Activated CD4-positive, alpha-beta T cell treated with anti-CD3 and anti-CD28 coated beads, Interleukin-2, amount 10 ng/mL, durations not matched to agents 24 days and 14 days (primary cell): ENCODE measurements around the gene ELAVL1. TPM values are rescaled to one million over a fixed set of nuclear protein-coding genes. Genes with fewer than 3 reads are reported as not detected.
"Not testable (repeated sequence)": the region's sequence is repeated elsewhere in the genome, so short reads cannot be mapped to it uniquely, and the experiment has no call there.

Source experiments
- DNase-seq: peaks from one replicate; pipeline ENCODE4 v3.0.0; 2022
- H3K27ac Mint-ChIP-seq: one replicate; pipeline ENCODE4 v1.8.0; 2022; ENCODE audit warnings: mild to moderate bottlenecking, mixed read lengths
- H3K27me3 Mint-ChIP-seq: one replicate; pipeline ENCODE4 v1.8.0; 2022; ENCODE audit warnings: mixed read lengths
- H3K36me3 Mint-ChIP-seq: one replicate; pipeline ENCODE4 v1.8.0; 2022; ENCODE audit warnings: low read depth, mild to moderate bottlenecking, mixed read lengths
- H3K4me1 Mint-ChIP-seq: one replicate; pipeline ENCODE4 v1.8.0; 2021; ENCODE audit warnings: mixed read lengths
- H3K4me3 Mint-ChIP-seq: one replicate; pipeline ENCODE4 v1.8.0; 2022; ENCODE audit warnings: mild to moderate bottlenecking, moderate library complexity, mixed read lengths
- H3K9me3 Mint-ChIP-seq: one replicate; pipeline ENCODE4 v1.8.0; 2021; ENCODE audit warnings: mixed read lengths
- intact Hi-C: fragments of 100-400 bp; cut with micrococcal nuclease; formaldehyde crosslinking; loops from one replicate; pipeline ENCODE4 v1.15.1; 2023
- total RNA-seq: library from RNA; stranded (reverse); gene quantifications from 2 replicates; pipeline ENCODE4 v1.2.3, GENCODE V29; 2022

Gene ELAVL1
- total RNA-seq, 1 donor from 2014 or later: 191 TPM

DNA sequence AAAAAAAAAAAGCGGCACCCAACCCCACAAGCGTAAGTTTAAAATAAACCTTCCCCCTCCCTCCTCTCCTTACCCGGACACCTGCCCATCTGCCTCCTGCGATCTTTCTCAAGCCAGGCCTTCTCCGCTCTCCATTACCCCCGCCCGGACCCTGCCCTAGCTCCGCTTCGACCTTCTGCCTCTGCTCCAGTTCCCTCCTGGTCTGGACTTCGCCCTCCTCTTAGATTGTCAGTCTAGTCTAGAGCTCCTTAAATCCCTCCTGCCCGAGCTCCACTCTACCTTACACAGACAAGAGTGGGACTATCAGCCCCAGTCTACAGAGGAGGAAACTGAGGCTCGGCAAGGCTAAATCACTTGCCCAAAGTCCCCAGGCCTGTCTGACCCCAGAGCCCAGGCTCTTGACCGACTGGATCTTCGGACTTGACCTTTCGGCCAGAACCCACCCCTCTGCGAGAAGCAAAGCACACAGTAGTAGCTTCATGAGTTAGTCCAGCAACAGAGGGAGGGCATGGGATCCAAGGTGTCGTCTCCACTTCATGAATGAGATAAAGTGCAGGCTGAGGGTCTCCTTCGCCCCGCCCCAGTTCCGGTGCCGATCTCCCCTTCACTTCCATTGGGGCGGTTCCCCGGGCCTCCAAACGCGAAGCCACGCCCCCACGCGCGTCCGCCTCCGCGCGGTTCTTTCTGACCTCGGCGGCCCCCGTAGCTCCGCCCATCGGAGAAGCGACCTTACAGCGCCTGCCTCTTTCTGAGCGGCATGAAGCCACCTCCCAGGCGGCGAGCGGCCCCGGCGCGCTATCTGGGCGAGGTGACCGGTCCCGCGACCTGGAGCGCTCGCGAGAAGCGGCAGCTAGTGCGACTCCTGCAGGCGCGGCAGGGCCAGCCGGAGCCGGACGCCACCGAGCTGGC is 85.6 kb downstream of the ELAVL1 start, which contains the start of gene SNAPC2:
Gene SNAPC2 (plus strand): TSS at position 729 of the 909 bp plus-strand sequence. CDS start 29 bp downstream, at position 758.
- Mint-ChIP-seq H3K4me1 (peaks cover 28% of the 10 kb centered on the region), H3K9me3 (no peaks in the 10 kb centered on the region), H3K27ac (peak within 1 kb of the TSS; percentile 98), H3K36me3 (peaks cover 15% of the 10 kb centered on the region), H3K4me3 (peak within 1 kb of the TSS; percentile 94), H3K27me3 (peaks cover 28% of the 10 kb centered on the region)
- peak; percentile 99 for DNase-seq
- intact Hi-C loops: loop anchor here (1.0 to 5.0 kb wide), 5 partner anchors 17 to 1899 kb away; partner anchors contain the start of genes FBXL12, MAP2K7 and TIMM44

DNA sequence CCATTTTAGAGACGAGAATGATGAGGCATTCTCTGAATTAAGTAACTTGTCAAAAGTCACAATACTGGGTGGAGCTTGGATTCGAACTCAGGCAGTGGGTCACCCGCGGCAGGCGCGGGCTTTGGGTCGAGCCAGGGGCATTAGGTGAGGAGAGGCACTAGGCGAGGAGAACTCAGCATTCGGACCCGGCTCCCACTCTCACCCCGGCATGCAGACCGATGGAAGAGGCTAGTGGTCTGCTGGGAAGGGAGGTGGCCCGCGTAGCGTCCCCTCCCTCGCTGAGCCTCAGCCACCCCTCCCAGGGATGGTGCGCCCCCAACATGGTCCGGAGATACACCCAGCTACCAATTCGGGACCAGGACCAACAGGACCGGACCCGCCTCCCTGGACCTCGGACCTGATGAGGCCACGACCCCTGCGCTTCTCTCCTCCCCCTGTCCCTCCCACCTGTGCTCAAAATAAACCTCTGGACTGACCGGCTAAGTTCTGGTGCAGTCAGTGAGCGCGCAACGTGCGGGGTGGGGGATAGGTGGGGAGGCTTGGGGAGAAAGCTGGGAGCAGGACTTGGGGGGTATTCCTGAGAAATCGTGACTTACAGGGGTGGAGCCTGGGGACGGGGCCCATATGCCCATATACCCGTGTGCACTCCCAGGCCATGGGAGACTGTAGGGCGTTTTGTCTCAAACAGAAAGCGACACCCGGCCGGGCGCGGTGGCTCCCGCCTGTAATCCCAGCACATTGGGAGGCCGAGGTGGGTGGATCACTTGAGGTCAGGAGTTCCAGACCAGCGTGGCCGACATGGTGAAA is 86.6 kb downstream of the ELAVL1 start:
- intact Hi-C loops: loop anchor here (5.0 kb wide), 1 partner anchor 722 kb away; no protein-coding TSS in a partner anchor
- Mint-ChIP-seq H3K27ac (no peak overlapping the region), H3K27me3 (peaks cover 29% of the 10 kb centered on the region), H3K4me3 (peak overlapping the region; percentile 94), H3K9me3 (no peaks in the 10 kb centered on the region), H3K36me3 (peaks cover 20% of the 10 kb centered on the region), H3K4me1 (peaks cover 26% of the 10 kb centered on the region)
- peak; percentile 59 for DNase-seq

- H3K4me1 Mint-ChIP-seq: peaks cover 26% of the 10 kb centered on the region
- not testable (repeated sequence) for H3K27ac Mint-ChIP-seq, H3K9me3 Mint-ChIP-seq, DNase-seq
- intact Hi-C loops: loop anchor here (5.0 kb wide), 1 partner anchor 721 kb away; no protein-coding TSS in a partner anchor
- H3K36me3 Mint-ChIP-seq: peaks cover 19% of the 10 kb centered on the region
- H3K27me3 Mint-ChIP-seq: peaks cover 29% of the 10 kb centered on the region
- peak overlapping the region; percentile 75 for H3K4me3 Mint-ChIP-seq
Observed at GRCh38 chr19:7918062-7918614, 87.3 kb downstream of the ELAVL1 start.

GRCh38 chr19:7917267-7918061 is 88.0 kb downstream of the ELAVL1 start:
- Mint-ChIP-seq H3K4me3 (peak overlapping the region; percentile 85), H3K27me3 (peaks cover 29% of the 10 kb centered on the region), H3K9me3 (no peaks in the 10 kb centered on the region), H3K27ac (peak overlapping the region; percentile 45), H3K36me3 (peaks cover 21% of the 10 kb centered on the region), H3K4me1 (peaks cover 29% of the 10 kb centered on the region)
- intact Hi-C loops: loop anchor here (5.0 kb wide), 1 partner anchor 720 kb away; no protein-coding TSS in a partner anchor
- DNase-seq: peak; percentile 89

DNA sequence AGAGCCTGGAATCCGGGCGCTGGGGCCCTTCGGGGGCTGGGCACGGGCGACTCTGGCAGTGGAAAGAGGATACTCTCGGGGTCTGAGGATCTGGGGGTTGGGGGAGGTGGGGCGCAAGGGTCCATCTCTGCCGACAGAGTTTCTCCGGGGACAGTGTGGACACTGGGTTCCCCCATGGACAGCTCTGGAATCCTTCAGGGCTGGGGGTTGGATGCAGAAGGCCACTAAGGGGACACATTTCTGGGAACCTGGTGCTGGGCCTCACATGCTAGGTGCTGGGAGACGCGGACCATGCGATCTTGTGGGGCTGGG is 88.5 kb downstream of the ELAVL1 start:
- intact Hi-C loops: loop anchor here (5.0 kb wide), 1 partner anchor 720 kb away; no protein-coding TSS in a partner anchor
- Mint-ChIP-seq H3K27ac (peak overlapping the region; percentile 45), H3K4me1 (peaks cover 27% of the 10 kb centered on the region), H3K27me3 (peaks cover 29% of the 10 kb centered on the region), H3K36me3 (peaks cover 19% of the 10 kb centered on the region), H3K9me3 (no peaks in the 10 kb centered on the region), H3K4me3 (peak overlapping the region; percentile 85)
- no peak for DNase-seq

DNA sequence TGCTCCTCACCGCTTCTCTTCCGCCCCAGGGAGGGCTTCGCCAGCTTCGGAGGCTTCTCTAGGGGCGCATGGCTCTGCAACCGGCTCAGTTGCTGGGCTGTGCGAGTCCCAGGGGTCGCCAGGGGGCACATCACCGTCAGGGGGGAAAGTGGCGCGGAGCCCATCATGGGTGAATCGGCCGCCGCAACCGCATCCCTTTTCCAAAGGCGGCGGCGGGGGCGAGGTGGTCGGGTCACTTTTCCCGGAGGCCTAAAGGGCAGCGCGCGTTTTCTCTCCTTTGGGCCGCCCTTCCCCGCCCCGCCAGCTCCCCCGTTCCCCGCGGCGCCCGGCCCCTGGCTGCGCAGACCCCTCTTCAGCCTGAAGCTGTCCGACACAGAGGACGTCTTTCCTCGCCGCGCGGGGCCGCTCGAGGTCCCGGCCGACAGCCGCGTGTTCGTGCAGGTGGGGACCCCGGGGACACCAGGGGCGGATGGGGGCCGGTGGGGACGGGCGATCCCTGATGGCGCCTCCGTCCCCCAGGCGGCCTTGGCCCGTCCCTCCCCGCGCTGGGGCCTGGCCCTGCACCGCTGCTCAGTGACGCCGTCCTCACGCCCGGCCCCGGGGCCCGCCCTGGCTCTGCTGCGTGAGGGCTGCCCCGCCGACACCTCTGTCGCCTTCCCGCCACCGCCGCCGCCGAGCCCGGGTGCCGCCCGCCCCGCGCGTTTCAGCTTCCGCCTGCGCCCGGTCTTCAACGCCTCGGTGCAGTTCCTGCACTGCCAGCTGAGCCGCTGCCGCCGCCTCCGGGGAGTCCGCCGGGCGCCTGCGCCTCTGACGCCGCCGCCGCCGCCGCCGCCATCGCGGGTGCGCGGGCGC is 89.1 kb downstream of the ELAVL1 start:
- no peaks in the 10 kb centered on the region for H3K9me3 Mint-ChIP-seq
- peak overlapping the region; percentile 85 for H3K4me3 Mint-ChIP-seq
- intact Hi-C loops: loop anchor here (5.0 kb wide), 1 partner anchor 719 kb away; no protein-coding TSS in a partner anchor

GRCh38 chr19:7915250-7916102 is 90.0 kb downstream of the ELAVL1 start:
- peaks cover 26% of the 10 kb centered on the region for H3K36me3 Mint-ChIP-seq
- intact Hi-C loops: loop anchor here (5.0 kb wide), 1 partner anchor 718 kb away; no protein-coding TSS in a partner anchor
- H3K4me3 Mint-ChIP-seq: peak overlapping the region; percentile 85
- H3K27me3 Mint-ChIP-seq: peaks cover 27% of the 10 kb centered on the region
- H3K27ac Mint-ChIP-seq: no peak overlapping the region
- DNase-seq: no peak
- H3K4me1 Mint-ChIP-seq: peaks cover 18% of the 10 kb centered on the region
- H3K9me3 Mint-ChIP-seq: no peaks in the 10 kb centered on the region

More for the DNA sequence above, 89.1 kb downstream of the ELAVL1 start:
- Mint-ChIP-seq H3K27ac (peak overlapping the region; percentile 25), H3K4me1 (peaks cover 24% of the 10 kb centered on the region), H3K36me3 (peaks cover 24% of the 10 kb centered on the region), H3K27me3 (peaks cover 29% of the 10 kb centered on the region)
- peak; percentile 93 for DNase-seq

GRCh38 chr19:7914598-7915045 is 90.8 kb downstream of the ELAVL1 start, which contains the start of gene TGFBR3L:
TSS of gene TGFBR3L (plus strand) at chr19:7914830.
- Mint-ChIP-seq H3K4me3 (peak within 1 kb of the TSS; percentile 85), H3K36me3 (peaks cover 27% of the 10 kb centered on the region), H3K27ac (no peak within 1 kb of the TSS), H3K27me3 (peaks cover 23% of the 10 kb centered on the region), H3K4me1 (peaks cover 12% of the 10 kb centered on the region), H3K9me3 (no peaks in the 10 kb centered on the region)
- intact Hi-C loops: loop anchor here (5.0 kb wide), 1 partner anchor 717 kb away; no protein-coding TSS in a partner anchor
- no peak for DNase-seq

GRCh38 chr19:7914099-7914498 is 91.3 kb downstream of the ELAVL1 start:
- Mint-ChIP-seq H3K4me3 (no peak overlapping the region), H3K9me3 (no peaks in the 10 kb centered on the region), H3K27me3 (peaks cover 21% of the 10 kb centered on the region), H3K27ac (no peak overlapping the region), H3K36me3 (peaks cover 26% of the 10 kb centered on the region), H3K4me1 (peaks cover 10% of the 10 kb centered on the region)
- DNase-seq: no peak
- intact Hi-C loops: no loop called here

DNA sequence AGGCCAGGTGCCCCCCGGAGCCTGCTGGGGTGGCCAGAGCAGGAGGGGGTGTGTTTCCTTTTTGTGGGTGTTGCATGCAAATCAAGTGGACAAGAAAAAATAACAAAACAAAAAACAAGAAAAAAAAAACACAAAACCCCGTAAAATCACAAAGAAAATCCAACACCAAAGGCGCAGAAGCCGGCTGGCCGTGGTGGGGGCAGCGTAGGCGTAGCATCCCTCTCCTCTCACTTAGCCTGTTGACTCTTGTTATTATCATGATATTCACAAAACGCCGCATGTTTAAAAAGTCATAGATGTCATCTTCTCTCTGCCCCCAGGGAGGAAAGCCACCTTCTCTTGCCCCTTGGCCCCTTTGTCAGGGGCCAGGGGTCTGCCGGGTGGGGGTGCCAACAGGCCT is 91.8 kb downstream of the ELAVL1 start:
- peaks cover 10% of the 10 kb centered on the region for H3K4me1 Mint-ChIP-seq
- intact Hi-C loops: no loop called here

More for the DNA sequence above, 91.8 kb downstream of the ELAVL1 start:
- Mint-ChIP-seq H3K9me3 (no peaks in the 10 kb centered on the region), H3K27ac (no peak overlapping the region), H3K4me3 (no peak overlapping the region), H3K27me3 (peaks cover 21% of the 10 kb centered on the region), H3K36me3 (peaks cover 26% of the 10 kb centered on the region)
- DNase-seq: no peak
